GM12891 (cell line): ENCODE measurements around the gene ABHD2.

Source experiments
- PAX5 ChIP-seq: IDR thresholded peaks from 2 replicates; pipeline ENCODE4 v1.6.1; 2011; ENCODE audit warnings: low read length, moderate library complexity, mild to moderate bottlenecking; ENCODE audit not compliant: insufficient read depth, severe bottlenecking
- POLR2A ChIP-seq: IDR thresholded peaks from 2 replicates; pipeline ENCODE4 v1.6.1; 2011; ENCODE audit warnings: low read depth, low read length, control low read depth
- POLR2AphosphoS5 ChIP-seq: IDR thresholded peaks from 2 replicates; pipeline ENCODE4 v1.6.1; 2011; ENCODE audit warnings: low read depth, low read length, control low read depth
- TAF1 ChIP-seq: IDR thresholded peaks from 2 replicates; pipeline ENCODE4 v1.6.1; 2011; ENCODE audit warnings: low read depth, low read length, control low read depth

GRCh38 chr15:89217031-89217430 is 128.8 kb downstream of the ABHD2 start:
- TF ChIP-seq POLR2AphosphoS5 = no peak
- TF ChIP-seq POLR2A = no peak
- no peak for TF ChIP-seq TAF1
- no peak for TF ChIP-seq PAX5
